Fibroblast of lung (primary cell): Measurements from ENCODE around the gene LDHA. TPM values are rescaled to one million over a fixed set of nuclear protein-coding genes. Genes with fewer than 3 reads are reported as not detected.
A peak's percentile ranks its signal among the peaks of the same experiment; 100 is the strongest.

ENCODE experiments used
- DNase-seq, 2 donors: peaks; one replicate each; pipeline versions ENCODE4 v3.0.0 to v3.0.0-alpha.2; 2010; ENCODE audit warnings: low read depth in 2 of 2
- H2AFZ ChIP-seq: 2 replicates; pipeline ENCODE4 v1.5.1; 2012; ENCODE audit warnings: low read length, control low read depth, inconsistent platforms
- H3K27ac ChIP-seq: 2 replicates; pipeline ENCODE4 v1.5.1; 2011; ENCODE audit warnings: low read length, control low read depth; ENCODE audit not compliant: insufficient read depth
- H3K27me3 ChIP-seq: 2 replicates; pipeline ENCODE4 v1.5.1; 2011; ENCODE audit warnings: mild to moderate bottlenecking, low read length; ENCODE audit not compliant: control insufficient read depth, insufficient read depth
- H3K36me3 ChIP-seq: 2 replicates; pipeline ENCODE4 v1.5.1; 2011; ENCODE audit warnings: low read length; ENCODE audit not compliant: control insufficient read depth, insufficient read depth
- H3K4me1 ChIP-seq: 2 replicates; pipeline ENCODE4 v1.5.1; 2011; ENCODE audit warnings: low read length; ENCODE audit not compliant: control insufficient read depth, insufficient read depth; ENCODE audit errors: extremely low read depth
- H3K4me2 ChIP-seq: 2 replicates; pipeline ENCODE4 v1.5.1; 2011; ENCODE audit warnings: low read length, control low read depth; ENCODE audit not compliant: insufficient read depth; ENCODE audit errors: extremely low read depth
- H3K4me3 ChIP-seq, 4 experiments: fragments of 200-600 bp in 1 of 4; sonication (generic) in 1 of 4; replicated peaks in 1 of 4; 2 replicates each; pipeline ENCODE4 v1.5.1; 2011 to 2016; ENCODE audit warnings: low read length in 4 of 4, low read depth in 3 of 4, mild to moderate bottlenecking in 3 of 4, control low read depth in 2 of 4, inconsistent platforms in 1 of 4, mixed read lengths in 1 of 4; ENCODE audit not compliant: insufficient read depth in 1 of 4; ENCODE audit errors: control extremely low read depth in 1 of 4
- H3K79me2 ChIP-seq: 2 replicates; pipeline ENCODE4 v1.5.1; 2012; ENCODE audit warnings: mild to moderate bottlenecking, low read length, inconsistent platforms; ENCODE audit not compliant: control insufficient read depth, insufficient read depth
- H3K9ac ChIP-seq: 2 replicates; pipeline ENCODE4 v1.5.1; 2011; ENCODE audit warnings: mild to moderate bottlenecking, low read length, control low read depth; ENCODE audit not compliant: insufficient read depth
- H3K9me3 ChIP-seq: 2 replicates; pipeline ENCODE4 v1.5.1; 2012; ENCODE audit warnings: low read depth, low read length; ENCODE audit not compliant: control insufficient read depth, insufficient read depth
- H4K20me1 ChIP-seq: 2 replicates; pipeline ENCODE4 v1.5.1; 2011; ENCODE audit warnings: low read length; ENCODE audit not compliant: control insufficient read depth, insufficient read depth; ENCODE audit errors: extremely low read depth
- EZH2 ChIP-seq: IDR thresholded peaks from 2 replicates; pipeline ENCODE4 v1.5.1; 2012; ENCODE audit warnings: low read length, control low read depth, mild to moderate bottlenecking; ENCODE audit errors: missing control alignments
- polyA plus RNA-seq, 2 donors: library from polyadenylated mRNA; depleted of rRNA in 1 of 2; stranded (reverse) in 1 of 2; unstranded in 1 of 2; fragments of >200 nt; gene quantifications; 2 replicates each; pipeline ENCODE4 v1.2.1, GENCODE V29; 2011 to 2012; ENCODE audit warnings: missing spikeins in 1 of 2
- total RNA-seq: library from RNA; depleted of rRNA; stranded (reverse); fragments of >200 nt; gene quantifications from 2 replicates; pipeline ENCODE4 v1.2.1, GENCODE V29; 2014
- TF ChIP-seq, protein P1 (sequence below), 2 donors: IDR thresholded peaks in 1 of 2; conservative IDR thresholded peaks in 1 of 2; 1 replicate in 1 of 2; 2 replicates in 1 of 2; pipeline ENCODE4 v1.5.1; 2011 to 2012; ENCODE audit warnings: low read length in 2 of 2, control low read depth in 1 of 2, inconsistent platforms in 1 of 2, low read depth in 1 of 2, mild to moderate bottlenecking in 1 of 2

LDHA gene
- total and polyA plus RNA-seq, 2 donors (not counting 1 experiment from before 2014, with no cell fraction given) = 202 to 1,626 TPM

DNA sequence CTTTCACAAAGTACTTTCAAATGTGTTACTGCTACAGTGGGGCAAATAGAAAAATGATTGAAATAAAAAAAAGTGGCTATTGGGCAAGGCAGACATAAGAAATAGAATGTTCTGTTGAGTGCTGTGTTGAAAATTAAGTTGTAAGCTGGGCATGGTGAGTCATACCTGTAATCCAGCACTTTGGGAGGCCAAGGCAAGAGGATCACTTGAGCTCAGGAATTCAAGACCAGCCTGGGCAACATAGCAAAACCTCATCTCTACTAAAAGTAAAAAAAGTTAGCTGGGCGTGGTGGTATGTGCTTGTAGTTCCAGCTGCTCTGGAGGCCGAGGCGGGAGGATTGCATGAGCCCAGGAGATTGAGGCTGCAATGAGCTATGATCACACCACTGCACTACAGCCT, 26.9 kb upstream of the LDHA start:
- Histone ChIP-seq H3K4me2 (no peak overlapping the region), H3K9me3 (no peaks in the 10 kb centered on the region), H3K36me3 (peaks cover 1% of the 10 kb centered on the region), H3K4me1 (no peaks in the 10 kb centered on the region), H3K27ac (no peak overlapping the region), H3K27me3 (no peaks in the 10 kb centered on the region), H3K9ac (no peak overlapping the region), H4K20me1 (no peaks in the 10 kb centered on the region), H3K79me2 (no peaks in the 10 kb centered on the region), H2AFZ (no peak overlapping the region), H3K4me3 (no peak overlapping the region)
- no peak for DNase-seq
- no peak for TF ChIP-seq EZH2
- TF ChIP-seq, protein P1, sequence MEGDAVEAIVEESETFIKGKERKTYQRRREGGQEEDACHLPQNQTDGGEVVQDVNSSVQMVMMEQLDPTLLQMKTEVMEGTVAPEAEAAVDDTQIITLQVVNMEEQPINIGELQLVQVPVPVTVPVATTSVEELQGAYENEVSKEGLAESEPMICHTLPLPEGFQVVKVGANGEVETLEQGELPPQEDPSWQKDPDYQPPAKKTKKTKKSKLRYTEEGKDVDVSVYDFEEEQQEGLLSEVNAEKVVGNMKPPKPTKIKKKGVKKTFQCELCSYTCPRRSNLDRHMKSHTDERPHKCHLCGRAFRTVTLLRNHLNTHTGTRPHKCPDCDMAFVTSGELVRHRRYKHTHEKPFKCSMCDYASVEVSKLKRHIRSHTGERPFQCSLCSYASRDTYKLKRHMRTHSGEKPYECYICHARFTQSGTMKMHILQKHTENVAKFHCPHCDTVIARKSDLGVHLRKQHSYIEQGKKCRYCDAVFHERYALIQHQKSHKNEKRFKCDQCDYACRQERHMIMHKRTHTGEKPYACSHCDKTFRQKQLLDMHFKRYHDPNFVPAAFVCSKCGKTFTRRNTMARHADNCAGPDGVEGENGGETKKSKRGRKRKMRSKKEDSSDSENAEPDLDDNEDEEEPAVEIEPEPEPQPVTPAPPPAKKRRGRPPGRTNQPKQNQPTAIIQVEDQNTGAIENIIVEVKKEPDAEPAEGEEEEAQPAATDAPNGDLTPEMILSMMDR (conservative IDR thresholded peaks at IDR 0.05 in 1 of 2, IDR thresholded peaks at IDR 0.05 in 1 of 2; ENCODE audit: low read depth in 1 of 2, low read length in 2 of 2) = no peak

DNA sequence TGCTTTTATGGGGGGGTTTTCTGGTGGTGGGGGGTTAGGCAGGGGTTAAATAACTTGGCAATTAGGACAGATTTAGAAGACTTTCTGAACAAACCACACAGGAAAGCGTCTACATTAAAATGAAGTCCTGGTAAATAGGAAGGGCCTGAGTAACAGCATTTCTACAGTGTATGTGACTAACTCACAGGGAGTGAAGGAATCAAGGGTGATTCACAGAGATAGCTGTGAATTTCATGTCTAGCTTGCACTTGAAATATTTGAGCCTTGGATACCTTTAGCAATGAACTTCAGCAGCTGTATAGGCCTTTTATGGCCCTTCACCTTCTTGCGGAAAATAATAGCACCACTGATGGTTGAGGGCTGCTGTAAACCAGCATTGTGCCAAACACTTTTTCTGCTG, 26.1 kb upstream of the LDHA start:
- no peaks in the 10 kb centered on the region for H4K20me1 ChIP-seq
- H2AFZ ChIP-seq = no peak overlapping the region
- no peak overlapping the region for H3K4me2 ChIP-seq
- no peaks in the 10 kb centered on the region for H3K79me2 ChIP-seq
- DNase-seq = peak in 1 of 2 donors; percentile 75
- H3K27ac ChIP-seq = no peak overlapping the region
- no peaks in the 10 kb centered on the region for H3K9me3 ChIP-seq
- no peaks in the 10 kb centered on the region for H3K27me3 ChIP-seq
- TF ChIP-seq EZH2 = no peak
- TF ChIP-seq, protein P1 (conservative IDR thresholded peaks at IDR 0.05 in 1 of 2, IDR thresholded peaks at IDR 0.05 in 1 of 2; ENCODE audit: low read depth in 1 of 2, low read length in 2 of 2) = no peak
- H3K4me1 ChIP-seq = no peaks in the 10 kb centered on the region
- peaks cover 1% of the 10 kb centered on the region for H3K36me3 ChIP-seq
- H3K9ac ChIP-seq = no peak overlapping the region
- H3K4me3 ChIP-seq = no peak overlapping the region

DNA sequence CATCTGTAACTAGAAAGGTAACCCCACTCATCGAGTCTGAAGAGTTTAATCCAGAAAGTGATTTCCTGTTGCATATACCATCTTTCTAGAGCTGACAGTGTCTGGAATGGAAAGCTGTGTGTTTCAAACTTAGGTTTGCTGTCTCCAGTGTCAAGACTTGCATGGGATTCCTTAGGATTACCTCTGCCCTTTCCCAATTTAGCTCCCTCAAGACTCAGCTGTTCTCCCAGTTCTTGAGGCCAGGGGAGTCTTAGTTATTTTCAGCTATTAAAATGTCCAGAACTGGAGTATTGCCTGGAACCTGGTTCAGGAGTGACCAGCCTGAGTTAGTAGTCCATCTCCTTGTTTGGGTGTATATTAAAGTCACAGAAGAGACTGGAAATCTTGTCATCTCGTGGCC, 25.0 kb upstream of the LDHA start:
- Histone ChIP-seq H3K36me3 (peaks cover 1% of the 10 kb centered on the region), H3K79me2 (no peaks in the 10 kb centered on the region), H3K27me3 (no peaks in the 10 kb centered on the region), H3K4me3 (no peak overlapping the region), H3K9ac (no peak overlapping the region), H3K4me1 (no peaks in the 10 kb centered on the region), H3K9me3 (no peaks in the 10 kb centered on the region), H4K20me1 (no peaks in the 10 kb centered on the region), H2AFZ (no peak overlapping the region), H3K27ac (no peak overlapping the region), H3K4me2 (no peak overlapping the region)
- TF ChIP-seq, protein P1 (conservative IDR thresholded peaks at IDR 0.05 in 1 of 2, IDR thresholded peaks at IDR 0.05 in 1 of 2; ENCODE audit: low read depth in 1 of 2, low read length in 2 of 2) = no peak
- no peak for TF ChIP-seq EZH2
- DNase-seq = no peak
